ENCODE data around the gene FUT2.
A peak's percentile ranks its signal among the peaks of the same experiment; 100 is the strongest.
"Not testable (repeated sequence)": the region's sequence is repeated elsewhere in the genome, so short reads cannot be mapped to it uniquely, and the experiment has no call there.

Gene FUT2

DNA sequence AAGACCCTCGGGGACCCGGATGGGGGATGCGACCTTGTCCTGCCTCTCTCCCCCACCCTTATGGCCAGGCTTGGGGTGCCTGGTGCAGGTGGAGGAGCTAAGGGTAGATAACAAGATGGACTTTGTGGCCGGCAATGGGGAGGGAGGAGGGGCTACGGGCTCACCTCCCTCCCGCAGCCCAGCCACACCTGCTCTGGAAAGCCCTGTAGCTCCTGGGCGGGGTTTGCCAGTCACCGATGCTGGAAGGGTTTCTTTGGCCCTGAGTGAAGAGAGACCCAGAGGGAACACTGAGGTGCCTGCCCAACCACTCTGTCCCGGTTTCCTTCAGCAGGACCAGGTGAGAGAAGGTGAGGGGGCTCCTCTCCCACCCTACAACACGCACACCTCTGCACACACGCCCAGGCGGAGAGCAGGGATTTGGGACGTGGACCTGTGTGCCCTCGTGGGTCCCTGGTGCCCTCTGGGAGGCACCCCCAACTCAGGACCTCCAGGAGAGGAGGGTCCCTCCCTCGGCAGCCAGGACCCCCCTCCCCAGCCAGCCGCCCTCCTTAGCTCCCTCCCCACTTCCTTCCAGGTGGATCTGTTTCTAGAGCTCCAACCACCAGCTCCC, at the start of gene FUT2:
Gene FUT2 (plus strand): TSS at position 229 of the 610 bp plus-strand sequence. CDS start 6,986 bp downstream, outside the sequence.
- Histone ChIP-seq H3K36me3 (ENCODE audit: control insufficient read depth, insufficient read depth, low read length) (no peaks in the 10 kb centered on the region), H3K9me3 (ENCODE audit: control insufficient read depth, insufficient read depth, low read length) (no peaks in the 10 kb centered on the region), H3K27me3 (ENCODE audit: control insufficient read depth, insufficient read depth, low read length) (no peaks in the 10 kb centered on the region), H3K4me3 (ENCODE audit: low read length) (peak within 1 kb of the TSS; percentile 52), H3K27ac (ENCODE audit: low read length) (no peak within 1 kb of the TSS), H3K4me1 (ENCODE audit: control insufficient read depth, insufficient read depth, low read length) (no peaks in the 10 kb centered on the region)
- WGBS (ENCODE audit: insufficient coverage, insufficient read length): no CpG with 5 or more reads among the region's 16 CpGs
- DNase-seq (ENCODE audit: low read depth, low spot score): no peak

DNA sequence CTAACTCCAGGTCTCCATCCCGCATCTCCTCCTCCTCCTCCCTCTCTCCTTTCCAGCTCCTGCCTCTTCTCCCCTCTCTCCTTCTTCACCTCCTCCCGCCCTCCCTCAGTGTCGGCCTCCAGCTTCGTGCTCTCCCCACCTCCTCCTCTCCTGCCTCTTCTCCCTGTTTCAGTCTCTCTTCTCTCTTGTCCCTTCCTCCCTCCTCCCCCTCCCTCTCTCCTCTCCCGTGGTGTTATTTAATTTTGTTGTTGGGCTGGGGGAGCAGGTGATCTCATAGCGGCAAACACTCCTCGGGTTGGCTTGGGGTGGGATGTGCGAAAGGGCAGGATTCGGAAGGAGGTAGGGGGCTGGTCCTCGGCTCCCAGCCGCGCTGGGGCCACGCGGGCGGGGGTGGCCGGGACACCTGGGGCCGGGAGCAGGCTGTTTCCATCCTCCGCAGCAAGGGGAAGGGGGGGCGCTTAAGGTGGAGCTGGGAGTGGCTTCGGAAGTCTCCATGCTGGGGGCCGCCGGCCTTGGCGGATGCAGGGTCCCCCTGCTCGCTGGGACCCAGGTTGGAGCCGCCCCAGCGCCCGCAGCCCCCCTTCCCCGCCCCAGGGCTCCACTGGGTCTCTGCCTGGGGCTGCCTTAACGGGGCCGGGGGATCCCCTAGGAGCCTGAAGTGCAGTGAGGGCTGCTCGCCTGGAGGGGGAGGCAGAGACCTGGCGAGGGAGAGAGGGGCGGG, 49.6 kb upstream of the FUT2 start, which contains the start of gene CA11:
Gene CA11 (minus strand): TSS at position 187 of the 721 bp plus-strand sequence. CDS start 555 bp downstream, outside the sequence.
- Histone ChIP-seq H3K27me3 (ENCODE audit: control insufficient read depth, insufficient read depth, low read length) (no peaks in the 10 kb centered on the region), H3K4me3 (ENCODE audit: low read length) (peak within 1 kb of the TSS; percentile 63; the same call in 1 of the 2 replicates), H3K9me3 (ENCODE audit: control insufficient read depth, insufficient read depth, low read length) (no peaks in the 10 kb centered on the region), H3K36me3 (ENCODE audit: control insufficient read depth, insufficient read depth, low read length) (no peaks in the 10 kb centered on the region), H3K27ac (ENCODE audit: low read length) (no peak within 1 kb of the TSS), H3K4me1 (ENCODE audit: control insufficient read depth, insufficient read depth, low read length) (no peaks in the 10 kb centered on the region)
- WGBS (ENCODE audit: insufficient coverage, insufficient read length): no CpG with 5 or more reads among the region's 33 CpGs
- DNase-seq (ENCODE audit: low read depth, low spot score): no peak

GRCh38 chr19:48646722-48647216, 49.0 kb upstream of the FUT2 start:
- H3K4me3 ChIP-seq (ENCODE audit: low read length): no peak overlapping the region; the same call in 1 of the 2 replicates
- no peaks in the 10 kb centered on the region for H3K27me3 ChIP-seq (ENCODE audit: control insufficient read depth, insufficient read depth, low read length)
- H3K36me3 ChIP-seq (ENCODE audit: control insufficient read depth, insufficient read depth, low read length): no peaks in the 10 kb centered on the region
- peak; percentile 83 for DNase-seq (ENCODE audit: low read depth, low spot score)
- H3K4me1 ChIP-seq (ENCODE audit: control insufficient read depth, insufficient read depth, low read length): no peaks in the 10 kb centered on the region
- WGBS (ENCODE audit: insufficient coverage, insufficient read length): no CpG with 5 or more reads among the region's 10 CpGs
- no peak overlapping the region for H3K27ac ChIP-seq (ENCODE audit: low read length)
- H3K9me3 ChIP-seq (ENCODE audit: control insufficient read depth, insufficient read depth, low read length): no peaks in the 10 kb centered on the region

DNA sequence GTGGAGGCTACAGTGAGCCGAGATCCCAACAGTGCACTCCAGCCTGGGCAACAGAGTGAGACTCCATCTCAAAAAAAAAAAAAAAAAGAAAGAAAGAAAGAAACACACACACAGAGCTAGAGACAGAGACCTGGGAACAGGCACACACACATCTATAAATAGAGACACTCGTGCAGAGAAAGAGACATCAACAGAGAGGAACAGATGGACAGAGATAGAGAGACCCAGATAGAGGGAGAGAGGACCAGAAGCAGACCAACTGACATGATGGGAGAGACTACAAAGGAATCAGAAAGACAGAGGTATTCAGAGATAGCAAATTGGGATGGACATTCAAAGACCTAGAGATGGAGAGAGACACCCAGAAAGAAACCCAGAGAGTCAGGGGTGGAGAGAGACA, 47.6 kb upstream of the FUT2 start:
- H3K9me3 ChIP-seq (ENCODE audit: control insufficient read depth, insufficient read depth, low read length): no peaks in the 10 kb centered on the region
- WGBS (ENCODE audit: insufficient coverage, insufficient read length): no CpG with 5 or more reads among the region's 2 CpGs
- H3K4me3 ChIP-seq (ENCODE audit: low read length): no peak overlapping the region
- no peak for DNase-seq (ENCODE audit: low read depth, low spot score)
- no peaks in the 10 kb centered on the region for H3K4me1 ChIP-seq (ENCODE audit: control insufficient read depth, insufficient read depth, low read length)
- no peaks in the 10 kb centered on the region for H3K36me3 ChIP-seq (ENCODE audit: control insufficient read depth, insufficient read depth, low read length)
- no peaks in the 10 kb centered on the region for H3K27me3 ChIP-seq (ENCODE audit: control insufficient read depth, insufficient read depth, low read length)
- no peak overlapping the region for H3K27ac ChIP-seq (ENCODE audit: low read length)

- no peaks in the 10 kb centered on the region for H3K4me1 ChIP-seq (ENCODE audit: control insufficient read depth, insufficient read depth, low read length)
- H3K27me3 ChIP-seq (ENCODE audit: control insufficient read depth, insufficient read depth, low read length): no peaks in the 10 kb centered on the region
- no peaks in the 10 kb centered on the region for H3K9me3 ChIP-seq (ENCODE audit: control insufficient read depth, insufficient read depth, low read length)
- DNase-seq (ENCODE audit: low read depth, low spot score): no peak
- H3K36me3 ChIP-seq (ENCODE audit: control insufficient read depth, insufficient read depth, low read length): no peaks in the 10 kb centered on the region
- no peak overlapping the region for H3K4me3 ChIP-seq (ENCODE audit: low read length)
- no peak overlapping the region for H3K27ac ChIP-seq (ENCODE audit: low read length)
- WGBS (ENCODE audit: insufficient coverage, insufficient read length): no CpG with 5 or more reads among the region's 12 CpGs
These were observed 44.6 kb upstream of the FUT2 start for GRCh38 chr19:48650974-48651682.

- H3K4me1 ChIP-seq (ENCODE audit: control insufficient read depth, insufficient read depth, low read length): no peaks in the 10 kb centered on the region
- no peak for DNase-seq (ENCODE audit: low read depth, low spot score)
- H3K27me3 ChIP-seq (ENCODE audit: control insufficient read depth, insufficient read depth, low read length): no peaks in the 10 kb centered on the region
- no peak overlapping the region for H3K4me3 ChIP-seq (ENCODE audit: low read length)
- H3K36me3 ChIP-seq (ENCODE audit: control insufficient read depth, insufficient read depth, low read length): no peaks in the 10 kb centered on the region
- no peaks in the 10 kb centered on the region for H3K9me3 ChIP-seq (ENCODE audit: control insufficient read depth, insufficient read depth, low read length)
- no peak overlapping the region for H3K27ac ChIP-seq (ENCODE audit: low read length)
- no CpG with 5 or more reads among the region's 5 CpGs for WGBS (ENCODE audit: insufficient coverage, insufficient read length)
These were observed 44.1 kb upstream of the FUT2 start for GRCh38 chr19:48651683-48652048.

DNA sequence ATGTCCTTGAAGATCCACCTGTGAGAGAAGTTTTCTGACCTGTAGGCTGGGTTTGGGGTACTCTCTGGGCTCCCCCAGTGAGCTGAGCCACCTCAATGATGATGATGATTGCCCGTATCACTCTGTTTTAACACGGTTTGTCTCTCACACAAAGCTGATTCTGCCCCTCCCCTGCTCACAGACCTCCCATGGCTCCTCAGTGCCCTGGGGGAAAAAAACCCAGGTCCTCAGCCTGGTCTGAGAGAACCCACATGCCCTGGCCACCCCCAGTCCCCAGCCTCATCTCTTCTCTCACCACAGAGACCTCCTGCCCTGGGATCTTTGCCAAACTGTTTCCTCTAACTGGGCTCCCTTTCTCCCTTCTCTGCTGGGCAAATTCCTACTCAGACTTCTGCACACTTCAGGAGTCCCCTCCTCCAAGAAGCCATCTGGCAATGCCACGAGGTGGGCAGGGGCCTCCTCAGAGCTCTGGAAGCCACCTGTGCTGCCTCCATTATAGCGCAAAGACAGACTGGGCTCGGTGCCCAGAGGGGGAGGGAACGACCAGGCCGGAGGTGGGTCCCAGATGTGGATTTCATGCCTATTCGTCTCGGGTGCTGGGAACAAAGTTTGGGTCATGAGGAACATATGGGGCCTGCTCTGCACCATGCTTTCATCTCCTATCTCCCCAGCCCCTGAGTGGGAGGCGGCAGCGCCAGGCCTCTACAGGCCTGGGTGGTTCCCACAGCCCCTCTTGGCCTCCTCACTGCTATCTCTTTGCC, 41.3 kb upstream of the FUT2 start:
- Histone ChIP-seq H3K9me3 (ENCODE audit: control insufficient read depth, insufficient read depth, low read length) (no peaks in the 10 kb centered on the region), H3K36me3 (ENCODE audit: control insufficient read depth, insufficient read depth, low read length) (no peaks in the 10 kb centered on the region), H3K27me3 (ENCODE audit: control insufficient read depth, insufficient read depth, low read length) (no peaks in the 10 kb centered on the region), H3K27ac (ENCODE audit: low read length) (no peak overlapping the region), H3K4me1 (ENCODE audit: control insufficient read depth, insufficient read depth, low read length) (no peaks in the 10 kb centered on the region), H3K4me3 (ENCODE audit: low read length) (no peak overlapping the region)
- no peak for DNase-seq (ENCODE audit: low read depth, low spot score)
- no CpG with 5 or more reads among the region's 11 CpGs for WGBS (ENCODE audit: insufficient coverage, insufficient read length)

DNA sequence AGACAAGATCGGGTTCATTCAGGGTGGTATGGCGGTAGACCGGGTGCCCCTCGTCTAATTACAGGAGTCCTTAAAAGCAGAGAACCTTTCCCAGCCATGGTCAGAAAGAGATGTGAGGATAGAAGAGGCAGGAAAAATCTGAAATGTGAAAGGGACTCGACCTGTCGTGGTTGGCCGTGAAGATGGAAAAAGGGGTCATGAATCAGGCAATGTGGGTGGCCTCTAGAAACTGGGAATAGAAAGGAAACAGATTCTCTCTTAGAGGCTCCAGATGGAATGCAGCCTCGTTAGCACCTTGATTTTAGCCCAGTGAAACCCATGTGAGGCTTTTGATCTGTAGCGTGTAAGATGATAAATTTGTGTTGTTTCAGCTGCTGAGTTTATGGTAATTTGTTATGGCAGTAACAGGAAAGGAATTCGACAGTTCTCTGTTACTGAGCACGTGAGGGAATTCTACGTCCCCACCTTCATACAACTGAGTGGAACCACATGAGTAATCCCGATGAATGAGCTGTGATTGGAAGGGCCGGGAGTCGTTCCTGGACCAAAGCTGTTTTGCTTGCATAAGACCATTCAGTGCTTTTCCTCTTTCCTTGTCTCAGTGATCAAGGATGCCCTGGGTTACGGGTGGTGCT, 38.8 kb upstream of the FUT2 start:
- Histone ChIP-seq H3K27me3 (ENCODE audit: control insufficient read depth, insufficient read depth, low read length) (no peaks in the 10 kb centered on the region), H3K9me3 (ENCODE audit: control insufficient read depth, insufficient read depth, low read length) (no peaks in the 10 kb centered on the region), H3K4me1 (ENCODE audit: control insufficient read depth, insufficient read depth, low read length) (no peaks in the 10 kb centered on the region), H3K36me3 (ENCODE audit: control insufficient read depth, insufficient read depth, low read length) (no peaks in the 10 kb centered on the region), H3K4me3 (ENCODE audit: low read length) (no peak overlapping the region), H3K27ac (ENCODE audit: low read length) (no peak overlapping the region)
- WGBS (ENCODE audit: insufficient coverage, insufficient read length): no CpG with 5 or more reads among the region's 16 CpGs
- no peak for DNase-seq (ENCODE audit: low read depth, low spot score)

- H3K9me3 ChIP-seq (ENCODE audit: control insufficient read depth, insufficient read depth, low read length); H3K4me1 ChIP-seq (ENCODE audit: control insufficient read depth, insufficient read depth, low read length); H3K27ac ChIP-seq (ENCODE audit: low read length); H3K4me3 ChIP-seq (ENCODE audit: low read length); DNase-seq (ENCODE audit: low read depth, low spot score); H3K36me3 ChIP-seq (ENCODE audit: control insufficient read depth, insufficient read depth, low read length); H3K27me3 ChIP-seq (ENCODE audit: control insufficient read depth, insufficient read depth, low read length): not testable (repeated sequence)
- WGBS (ENCODE audit: insufficient coverage, insufficient read length): no CpG with 5 or more reads among the region's 5 CpGs
These were observed 37.9 kb upstream of the FUT2 start for GRCh38 chr19:48657828-48658227.
